Activated CD8-positive, alpha-beta memory T cell treated with anti-CD3 and anti-CD28 coated beads for 1 hour (primary cell): ENCODE measurements around the gene CLASRP.

ENCODE experiments used
- DNase-seq, 2 donors: peaks; one replicate each; pipeline ENCODE4 v3.0.0-alpha.2; 2020; ENCODE audit warnings: low read depth in 1 of 2; ENCODE audit errors: extremely low read depth in 1 of 2

The CLASRP gene

DNA sequence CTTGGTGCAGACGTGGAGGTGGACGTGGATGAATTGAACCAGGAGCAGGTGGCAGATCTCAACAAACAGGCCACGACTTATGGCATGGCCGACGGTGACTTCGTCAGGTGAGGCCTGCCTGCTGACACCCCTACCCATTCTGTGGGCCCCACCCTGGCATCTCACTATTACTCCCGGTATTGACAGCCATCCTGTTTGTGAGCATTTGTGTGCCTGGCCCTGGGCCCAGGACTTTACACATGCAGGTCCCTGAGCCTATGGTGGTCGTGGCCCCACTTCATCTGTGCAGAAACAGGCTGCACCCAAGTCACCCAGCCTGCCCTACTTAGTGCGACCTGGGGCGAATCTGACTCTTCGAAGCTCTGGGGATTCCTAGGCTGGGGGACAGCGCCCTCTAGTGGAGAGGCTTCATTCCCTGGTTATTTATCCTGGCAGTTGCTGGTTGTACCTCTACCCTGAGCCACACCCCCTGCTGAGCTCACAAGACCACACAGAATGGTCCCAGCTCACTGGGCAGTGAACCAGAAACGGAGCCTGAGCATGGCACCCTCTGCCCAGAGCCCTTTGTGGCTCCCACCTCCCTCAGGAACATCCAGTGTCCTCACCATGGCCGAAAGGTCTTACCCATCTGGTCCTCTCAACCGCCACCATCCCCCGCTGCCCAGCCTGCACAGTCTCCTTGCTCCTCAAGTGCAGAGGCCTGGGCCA, 20.6 kb downstream of the CLASRP start:
- DNase-seq, result peak; percentile 62 to 73

DNA sequence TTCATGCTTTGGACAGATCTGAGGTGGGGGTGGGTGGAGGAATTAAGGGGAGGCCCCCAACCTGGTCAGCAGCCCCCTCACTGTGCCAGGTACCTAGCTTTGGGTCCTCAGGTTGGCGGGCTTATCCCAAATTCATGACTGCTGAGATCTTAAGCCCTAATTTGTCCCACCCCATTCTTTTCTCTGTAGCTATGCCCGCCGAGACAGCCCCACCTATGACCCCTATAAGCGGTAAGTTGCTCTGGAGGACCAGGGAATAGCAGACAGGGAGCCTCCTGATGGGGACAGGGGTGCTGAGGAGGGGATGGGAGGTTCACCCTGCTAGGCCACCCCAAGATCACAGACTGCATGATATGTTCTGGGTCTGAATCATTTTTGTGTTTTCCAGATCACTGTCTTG, 23.1 kb downstream of the CLASRP start:
- no peak for DNase-seq

DNA sequence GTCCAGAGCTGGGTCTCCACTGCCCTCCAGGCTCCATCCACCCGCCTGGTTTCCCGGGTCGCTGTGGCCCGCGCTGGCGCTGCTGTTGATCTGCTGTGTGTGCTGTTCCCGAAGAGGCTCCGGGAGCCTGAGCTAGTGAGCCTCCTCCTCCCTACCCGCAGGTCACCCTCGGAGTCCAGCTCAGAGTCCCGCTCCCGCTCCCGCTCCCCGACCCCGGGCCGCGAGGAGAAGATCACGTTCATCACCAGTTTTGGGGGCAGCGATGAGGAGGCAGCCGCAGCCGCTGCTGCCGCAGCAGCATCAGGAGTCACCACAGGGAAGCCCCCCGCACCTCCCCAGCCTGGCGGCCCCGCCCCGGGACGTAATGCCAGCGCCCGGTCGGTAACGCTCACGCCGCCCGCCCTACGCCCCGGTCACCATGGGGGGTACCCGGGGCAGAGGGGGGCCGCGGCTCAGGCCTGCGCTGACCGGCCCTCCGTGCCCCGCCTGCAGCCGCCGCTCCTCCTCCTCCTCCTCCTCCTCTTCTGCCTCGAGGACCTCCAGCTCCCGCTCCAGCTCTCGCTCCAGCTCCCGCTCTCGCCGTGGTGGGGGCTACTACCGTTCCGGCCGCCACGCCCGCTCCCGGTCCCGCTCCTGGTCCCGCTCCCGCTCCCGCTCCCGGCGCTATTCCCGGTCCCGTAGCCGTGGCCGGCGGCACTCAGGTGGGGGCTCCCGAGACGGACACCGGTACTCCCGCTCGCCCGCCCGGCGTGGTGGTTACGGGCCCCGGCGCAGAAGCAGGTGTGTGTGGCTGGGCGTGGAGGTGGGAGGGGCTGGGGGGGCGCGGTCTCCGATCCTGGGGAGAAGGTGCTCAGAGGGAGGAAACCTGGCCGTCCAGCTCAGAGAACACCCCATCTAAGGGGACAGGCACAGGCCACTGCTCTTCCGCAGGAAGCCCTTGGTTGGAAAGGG, 25.3 kb downstream of the CLASRP start:
- DNase-seq, result no peak

DNA sequence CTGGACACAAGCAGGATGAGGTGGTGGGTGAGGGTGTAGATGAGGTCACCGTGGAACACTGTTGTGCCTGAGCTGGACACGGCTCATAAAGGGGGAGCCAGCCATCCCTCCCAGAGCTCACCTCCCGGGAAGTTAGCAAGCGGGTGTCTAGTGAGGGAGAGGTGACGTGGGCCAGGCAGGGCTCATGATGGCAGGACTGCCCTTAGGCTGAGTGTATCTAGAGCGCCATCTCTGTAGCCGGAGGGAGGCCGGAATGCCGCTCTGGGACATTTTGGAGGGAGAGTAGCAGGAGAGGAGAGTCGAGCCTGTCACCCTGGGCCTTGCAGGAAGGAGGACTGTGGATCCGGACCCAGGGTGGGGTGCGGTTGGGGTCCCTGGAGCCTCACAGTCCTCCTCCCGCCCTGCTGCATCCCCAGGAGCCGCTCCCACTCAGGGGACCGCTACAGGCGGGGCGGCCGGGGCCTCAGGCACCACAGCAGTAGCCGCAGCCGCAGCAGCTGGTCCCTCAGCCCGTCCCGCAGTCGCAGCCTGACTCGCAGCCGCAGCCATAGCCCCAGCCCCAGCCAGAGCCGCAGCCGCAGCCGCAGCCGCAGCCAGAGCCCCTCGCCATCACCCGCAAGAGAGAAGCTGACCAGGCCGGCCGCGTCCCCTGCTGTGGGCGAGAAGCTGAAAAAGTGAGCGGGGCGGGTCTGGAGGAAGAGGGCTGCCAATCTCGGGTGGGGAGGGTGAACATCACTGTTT, 28.2 kb downstream of the CLASRP start:
- no peak for DNase-seq

DNA sequence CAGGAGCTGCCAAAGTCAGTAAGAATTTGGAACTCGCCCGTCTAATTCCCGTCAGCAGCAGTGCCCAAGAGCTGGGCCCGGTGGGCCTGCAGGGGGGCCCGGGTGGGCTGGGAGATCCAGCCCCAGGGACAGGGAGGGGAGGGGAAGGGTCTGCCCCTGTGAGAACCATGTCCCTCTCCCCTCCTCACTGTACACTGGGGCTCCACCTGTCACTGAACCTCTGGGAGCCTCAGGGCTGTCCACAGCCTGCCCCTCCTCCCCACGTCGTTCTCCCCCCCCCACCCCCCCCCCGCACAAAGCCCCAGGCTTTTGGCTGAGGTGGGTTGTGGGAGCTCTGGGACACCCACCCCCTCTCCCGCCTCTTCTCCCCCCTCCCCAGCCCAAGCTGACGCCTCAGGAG, 29.2 kb downstream of the CLASRP start:
- no peak for DNase-seq

DNA sequence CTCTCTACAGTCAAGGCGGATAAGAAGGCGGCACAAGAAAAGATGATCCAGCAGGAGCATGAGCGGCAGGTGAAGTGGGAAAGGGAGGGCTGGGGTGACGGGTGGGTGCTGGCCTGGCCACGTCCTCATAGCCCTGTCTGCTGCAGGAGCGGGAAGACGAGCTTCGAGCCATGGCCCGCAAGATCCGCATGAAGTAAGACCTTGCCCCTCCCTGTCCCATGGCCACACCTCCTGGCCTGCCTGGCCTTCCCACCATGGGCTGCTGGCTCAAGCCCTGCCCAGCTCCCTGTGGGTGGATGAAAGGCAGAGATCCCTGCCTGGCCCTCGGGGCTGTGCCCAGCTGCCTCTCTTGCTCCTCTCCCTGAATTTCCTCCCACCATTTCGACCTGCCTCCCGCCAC, 30.2 kb downstream of the CLASRP start:
- DNase-seq, result no peak

DNA sequence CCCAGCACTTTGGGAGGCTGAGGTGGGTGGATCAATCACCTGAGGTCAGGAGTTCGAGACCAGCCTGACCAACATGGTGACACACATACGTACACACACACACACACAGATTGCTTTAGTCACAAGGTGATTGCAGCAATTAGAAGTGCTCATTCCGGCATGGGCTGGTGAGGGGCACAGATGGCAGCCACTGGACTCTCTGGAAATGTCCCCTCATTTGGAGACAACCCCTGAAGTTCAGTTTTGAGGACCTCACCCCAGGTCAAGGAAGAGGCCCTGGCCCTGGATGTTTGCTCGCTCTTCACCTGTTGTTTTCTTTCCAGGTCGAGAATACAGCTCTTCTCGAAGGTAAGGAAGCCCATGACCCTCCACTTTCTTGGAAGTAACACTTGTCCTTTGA, 31.4 kb downstream of the CLASRP start:
- DNase-seq, result no peak

DNA sequence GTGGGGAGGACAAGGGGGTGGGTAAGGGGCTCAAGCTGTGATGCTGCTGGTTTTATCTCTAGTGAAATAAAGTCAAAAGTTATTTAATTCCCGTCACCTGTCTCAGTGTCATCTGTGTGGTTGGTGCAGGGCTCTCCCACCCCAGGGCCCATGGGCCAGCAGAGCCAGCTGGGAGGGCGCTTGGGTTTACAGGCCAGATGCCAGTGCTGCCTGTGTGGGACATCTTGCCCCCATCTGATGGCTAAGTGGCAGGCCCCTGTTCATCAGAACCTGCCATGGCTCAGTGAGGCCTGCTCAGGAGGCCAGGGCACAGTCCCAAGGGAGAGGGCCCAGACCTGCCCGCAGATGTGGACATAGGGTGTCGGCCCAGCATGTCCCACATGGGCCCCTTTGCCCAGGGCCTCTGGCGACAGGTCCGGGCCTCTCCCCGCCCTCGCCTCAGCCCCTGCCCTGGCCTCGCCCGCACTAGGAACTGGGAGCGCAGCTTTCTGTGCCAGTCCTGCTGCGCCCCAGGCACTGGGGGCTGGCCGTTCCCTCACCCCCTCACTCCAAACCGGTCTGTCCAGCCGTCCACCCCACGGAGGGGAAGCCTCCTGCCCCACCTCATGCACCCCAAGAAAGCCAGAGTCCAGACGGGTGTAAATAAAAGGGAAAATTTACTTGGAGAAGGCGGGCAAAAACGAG, 32.2 kb downstream of the CLASRP start:
- no peak for DNase-seq

DNA sequence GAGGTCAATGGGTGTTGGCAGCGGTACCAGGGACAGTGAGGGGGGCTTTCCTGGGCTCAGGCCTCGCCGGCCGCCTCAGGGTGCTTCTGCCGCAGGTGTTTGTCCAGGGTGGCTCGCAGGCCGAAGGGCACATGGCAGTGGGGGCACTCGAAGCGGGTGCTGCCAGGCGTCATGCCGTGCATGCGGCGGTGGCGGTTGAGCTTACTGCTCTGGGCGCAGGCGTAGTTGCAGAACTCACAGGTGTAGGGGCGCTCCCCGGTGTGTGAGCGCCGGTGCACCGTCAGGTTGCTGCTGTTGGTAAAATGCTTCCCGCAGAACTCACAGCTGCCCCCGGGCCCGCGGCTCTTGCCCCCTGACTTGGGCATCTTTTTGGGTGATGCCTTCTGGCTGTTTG, 32.7 kb downstream of the CLASRP start:
- DNase-seq, result no peak

DNA sequence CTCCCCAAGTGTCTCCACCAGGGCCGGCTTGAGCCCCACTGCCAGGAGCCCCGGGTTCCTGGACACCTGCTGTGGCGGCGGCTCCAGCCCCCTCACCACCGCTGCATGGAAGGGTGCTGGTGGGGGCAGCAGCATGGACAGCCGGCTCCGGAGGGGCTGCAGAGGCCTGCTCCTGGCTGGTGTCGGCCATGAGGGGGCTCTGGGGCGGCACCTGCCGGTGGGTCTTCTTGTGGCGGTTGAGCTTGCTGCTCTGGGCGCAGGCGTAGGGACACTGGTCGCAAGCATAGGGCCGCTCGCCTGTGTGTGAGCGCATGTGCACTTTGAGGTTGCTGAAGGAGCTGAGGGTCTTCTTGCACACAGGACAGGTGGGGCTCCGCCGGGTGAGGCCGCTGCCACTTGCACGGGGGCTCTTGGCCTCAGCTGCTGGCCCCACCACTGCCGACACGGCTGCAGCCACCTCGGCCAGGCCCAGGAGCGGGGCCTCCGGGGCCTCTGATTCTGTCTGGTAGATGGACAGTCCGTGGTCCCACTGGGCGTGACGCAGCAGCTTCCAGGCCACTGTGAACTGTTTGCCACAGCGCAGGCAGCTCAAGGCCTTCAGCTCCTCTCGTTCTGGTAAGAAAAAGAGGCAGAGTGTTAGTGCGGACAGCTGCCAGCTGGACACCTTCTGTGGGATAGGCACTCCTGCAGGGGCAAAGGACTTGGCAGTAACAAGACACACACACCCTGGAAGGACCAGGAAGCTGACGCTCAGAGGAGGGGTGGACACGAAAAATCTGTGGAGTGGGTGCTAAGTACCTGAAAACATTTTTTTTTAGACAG, 33.3 kb downstream of the CLASRP start:
- no peak for DNase-seq

DNA sequence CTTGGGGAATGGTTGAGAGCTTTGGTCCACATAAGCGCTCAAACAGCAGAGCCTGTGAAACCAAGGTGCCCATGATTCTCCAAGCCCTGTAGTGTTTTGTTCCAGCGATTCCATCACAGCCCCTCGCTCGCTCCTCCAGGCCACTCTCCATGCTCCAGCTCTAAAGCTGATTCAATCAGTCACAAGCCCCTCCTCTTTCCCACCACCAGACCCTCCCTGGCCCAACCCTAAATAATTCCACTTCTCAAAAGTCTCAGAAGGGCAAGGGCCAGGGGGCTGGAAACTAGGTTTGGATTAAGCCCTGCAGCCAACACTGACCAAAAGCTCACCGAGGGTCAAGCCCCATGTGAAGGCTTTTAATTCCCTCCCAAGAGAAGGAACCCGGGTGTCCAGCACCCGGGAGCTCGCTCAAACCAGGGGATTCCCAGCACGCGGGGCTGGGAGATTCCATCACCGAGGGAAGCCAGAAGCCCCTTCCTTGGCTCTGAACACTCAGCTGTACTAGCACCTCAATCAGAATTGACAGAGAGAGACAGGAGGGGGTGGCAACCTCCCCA, 36.0 kb downstream of the CLASRP start:
- no peak for DNase-seq

DNA sequence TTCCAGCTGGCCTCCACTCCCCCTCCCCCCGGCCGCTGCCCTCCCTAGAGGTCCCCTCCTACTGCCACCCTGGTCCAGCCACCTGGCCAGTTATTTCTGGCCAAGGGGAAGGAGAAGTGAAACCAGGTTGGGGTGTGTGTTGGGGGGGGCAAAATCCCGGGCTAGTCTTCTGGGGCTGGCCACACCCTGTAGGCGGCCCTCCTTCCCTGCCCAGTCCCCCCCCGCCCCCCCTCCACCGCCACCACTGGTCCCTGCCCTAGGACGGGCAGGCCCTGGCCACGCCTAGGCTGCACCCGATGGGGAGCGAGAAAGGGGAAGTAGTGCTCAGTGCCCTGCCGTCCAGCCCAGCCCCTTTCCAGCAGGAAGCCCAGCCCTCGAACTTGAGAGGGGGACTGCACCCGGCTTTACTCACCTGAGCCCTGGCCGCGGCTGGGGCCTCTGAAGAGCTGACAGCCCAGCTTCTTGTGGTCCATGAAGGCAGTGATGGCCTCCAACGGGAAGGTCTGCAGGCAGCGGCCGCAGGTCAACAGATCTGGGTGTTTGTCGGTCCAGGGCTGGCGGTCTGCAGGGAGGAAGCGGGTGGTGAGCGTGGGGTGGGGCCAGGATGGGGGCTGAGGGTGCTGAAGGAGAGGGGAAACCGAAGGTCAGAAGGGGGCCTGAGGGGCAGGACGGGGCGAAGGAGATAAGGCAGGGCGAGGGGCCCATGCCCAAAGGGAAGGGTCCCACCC, 36.6 kb downstream of the CLASRP start:
- DNase-seq, result no peak

DNA sequence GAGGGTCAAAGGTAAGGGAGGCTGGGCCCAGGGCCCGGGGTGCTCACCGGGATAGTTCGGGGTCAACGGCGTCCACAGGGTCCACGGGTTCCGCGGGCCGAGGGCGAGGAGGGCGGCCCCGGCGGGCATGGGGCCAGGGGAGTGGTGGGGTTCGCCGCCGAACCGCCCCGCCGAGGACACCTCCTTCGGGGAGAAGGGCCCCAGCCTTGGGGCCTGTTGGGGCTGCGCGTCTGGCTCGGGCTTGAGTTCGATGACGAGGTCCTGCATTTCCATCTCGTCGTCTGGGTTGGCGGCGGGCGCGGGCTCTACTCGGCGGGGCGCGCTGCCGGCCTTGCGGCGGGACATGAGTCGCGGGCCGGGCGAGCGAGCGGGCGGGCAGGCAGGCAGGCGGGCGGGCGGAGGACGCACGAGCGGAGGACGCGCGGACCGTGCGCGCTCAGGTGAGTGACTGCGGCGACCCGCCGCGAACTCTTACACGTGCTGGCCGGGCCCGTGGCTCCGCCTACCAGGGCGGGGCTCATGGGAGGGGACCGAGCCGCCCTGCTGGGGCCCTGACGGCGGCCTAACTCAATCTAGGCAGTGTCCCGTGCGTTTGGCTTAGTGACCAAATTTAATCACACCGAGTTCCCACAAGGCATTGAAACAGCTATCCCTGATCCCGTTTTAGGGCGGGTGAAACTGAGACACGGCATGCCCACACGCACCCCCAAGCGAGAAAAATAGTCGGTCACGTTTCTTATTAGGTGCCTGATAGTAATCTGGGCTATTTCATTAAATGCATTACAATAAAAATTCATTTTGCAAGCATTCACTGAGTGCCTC, 37.4 kb downstream of the CLASRP start, which contains the start of gene ZNF296:
Gene ZNF296, minus strand, starts transcription at position 450 of the 822 bp plus-strand sequence. Its CDS starts 105 bp downstream, at position 345.
- peak; percentile 30 to 65 for DNase-seq

DNA sequence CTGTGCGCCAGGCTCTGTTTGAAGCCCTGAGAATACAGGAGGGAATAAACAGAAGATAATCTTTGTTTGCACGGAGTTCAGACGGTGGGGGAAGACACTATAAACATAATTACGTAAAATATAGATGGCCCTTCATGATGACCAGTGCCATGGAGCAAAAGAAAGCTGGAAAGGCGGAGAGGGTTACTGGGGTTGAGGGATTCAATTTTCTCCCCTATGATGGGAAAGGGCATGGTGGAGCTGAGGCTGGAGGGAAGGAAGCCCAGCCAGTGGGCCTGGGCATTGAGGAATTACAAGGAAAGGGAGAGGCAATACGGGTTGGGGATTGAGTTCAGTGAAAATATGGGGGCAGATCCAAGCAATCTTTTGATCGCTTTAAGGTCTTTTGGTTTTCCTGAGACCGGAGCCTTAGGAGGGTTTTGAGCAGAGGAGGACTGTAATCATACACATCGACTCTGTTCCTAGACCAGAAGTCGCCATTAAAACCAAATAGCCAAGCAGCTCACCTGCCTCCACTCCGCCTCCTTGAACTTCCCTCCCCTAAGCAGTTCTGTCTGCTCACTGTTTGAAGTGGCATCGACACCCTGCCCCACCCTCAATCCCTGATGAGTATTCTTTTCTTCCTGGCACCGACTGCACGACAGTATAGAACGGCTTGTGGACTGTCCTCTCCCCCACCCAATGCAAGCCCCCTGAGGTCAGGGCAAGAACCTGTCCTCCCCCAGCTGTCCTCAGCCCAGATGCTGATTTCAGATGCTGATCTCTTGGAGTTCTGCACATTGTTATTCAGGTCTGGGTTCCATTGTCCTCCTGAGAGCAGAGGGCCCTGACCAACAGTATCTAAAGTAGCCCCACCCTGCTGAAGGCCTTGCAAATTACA, 38.2 kb downstream of the CLASRP start:
- no peak for DNase-seq

DNA sequence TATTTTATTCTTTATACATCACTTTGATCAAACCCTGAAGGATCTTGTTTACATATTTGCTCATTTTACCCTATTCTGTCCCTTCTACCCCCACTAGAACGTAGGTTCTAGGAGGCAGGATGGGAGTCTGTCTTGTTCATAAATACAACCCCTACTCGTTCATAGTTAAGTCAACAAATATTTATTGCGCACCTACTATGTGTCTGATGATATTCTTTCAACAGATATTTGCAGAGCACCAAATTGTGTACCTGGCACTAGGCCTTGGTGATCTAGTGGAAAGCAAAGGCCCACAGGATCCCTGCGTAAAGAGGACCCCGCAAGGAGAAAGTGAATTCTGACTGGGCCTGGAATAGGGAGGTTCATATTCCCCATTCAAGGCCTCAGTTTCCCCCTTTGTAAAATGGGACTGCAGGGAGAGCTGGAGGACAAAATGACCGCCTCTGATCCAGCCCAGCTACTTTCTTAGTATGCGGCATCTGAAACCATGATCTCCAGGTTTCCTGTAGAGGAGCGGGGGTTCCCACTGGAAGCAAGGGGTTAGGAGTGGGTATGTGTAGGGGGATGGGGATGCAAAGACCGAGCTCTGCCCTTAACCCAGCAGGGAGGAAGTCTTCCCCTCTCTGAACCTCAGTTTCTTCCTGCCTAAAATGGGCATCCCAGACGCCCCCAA, 39.7 kb downstream of the CLASRP start:
- DNase-seq, result no peak

DNA sequence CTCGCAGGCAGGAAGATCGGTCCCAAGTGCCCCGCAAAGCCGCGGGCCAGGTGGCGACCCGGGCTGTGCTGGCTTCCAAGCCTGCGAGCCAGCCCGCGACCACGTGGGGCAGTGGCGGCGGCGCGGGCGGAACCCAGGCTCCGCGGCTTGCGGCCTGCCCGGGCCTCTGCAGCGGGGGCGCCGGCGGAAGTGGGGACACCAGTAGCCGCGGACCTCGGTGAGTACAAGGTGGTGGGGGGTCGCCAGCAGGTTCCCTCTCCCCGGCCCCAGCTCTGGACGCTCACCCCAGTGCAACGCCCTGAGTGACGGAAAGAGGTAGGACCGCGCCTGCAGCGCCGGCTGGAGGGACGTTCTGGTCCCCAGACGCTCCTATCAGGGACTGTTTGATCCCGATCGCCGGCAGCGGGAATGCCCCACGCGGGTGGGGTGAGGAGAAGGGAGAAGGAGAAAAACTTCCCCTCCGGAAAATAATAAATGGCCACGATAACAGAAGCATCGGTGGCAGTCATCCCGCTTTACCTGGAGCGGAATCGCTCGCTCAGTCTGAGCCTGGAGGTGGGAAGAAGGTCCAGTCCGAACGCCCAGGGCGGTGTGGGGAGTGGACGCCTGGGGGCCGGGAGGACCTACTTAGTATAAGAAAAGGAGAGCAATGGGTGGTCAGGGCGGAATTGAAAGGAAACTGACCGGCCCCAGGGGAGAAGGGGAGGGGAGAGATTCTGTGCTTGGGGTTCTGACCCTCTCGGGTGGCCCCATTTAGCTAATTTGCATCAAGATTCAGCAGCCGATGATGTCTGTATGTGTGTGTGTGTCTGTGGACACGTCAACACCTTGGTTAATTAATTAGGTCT, 40.4 kb downstream of the CLASRP start, which contains the start of gene GEMIN7:
Gene GEMIN7, plus strand, starts transcription at position 198 of the 848 bp plus-strand sequence. CDS start 10,855 bp downstream, outside the sequence.
- peak; percentile 37 to 74 for DNase-seq
